ENCODE results near the gene TRIAP1.
"Not testable (repeated sequence)": the region's sequence is repeated elsewhere in the genome, so short reads cannot be mapped to it uniquely, and the experiment has no call there.

Gene TRIAP1

GRCh38 chr12:120468821-120469449 is 22.8 kb upstream of the TRIAP1 start:
- peak; percentile 49 to 51 for DNase-seq (ENCODE audit: low read depth in 2 of 2)

- no peak for DNase-seq (ENCODE audit: low read depth in 2 of 2)
Measured at GRCh38 chr12:120468325-120468820, 22.2 kb upstream of the TRIAP1 start.

- no peak for DNase-seq (ENCODE audit: low read depth in 2 of 2)
Measured at GRCh38 chr12:120467439-120467838, 21.3 kb upstream of the TRIAP1 start.

GRCh38 chr12:120466560-120467315 is 20.6 kb upstream of the TRIAP1 start:
- peak in 1 of 2 donors; percentile 24 for DNase-seq (ENCODE audit: low read depth in 2 of 2)

GRCh38 chr12:120465756-120466155 is 19.6 kb upstream of the TRIAP1 start:
- no peak for DNase-seq (ENCODE audit: low read depth in 2 of 2)

GRCh38 chr12:120463712-120464111 is 17.5 kb upstream of the TRIAP1 start:
- DNase-seq (ENCODE audit: low read depth in 2 of 2), result no peak

- DNase-seq (ENCODE audit: low read depth in 2 of 2), result no peak
Measured at GRCh38 chr12:120462099-120462640, 16.0 kb upstream of the TRIAP1 start.

- DNase-seq (ENCODE audit: low read depth in 2 of 2), result no peak
Measured at GRCh38 chr12:120460157-120460556, 14.0 kb upstream of the TRIAP1 start.

- DNase-seq (ENCODE audit: low read depth in 2 of 2), result no peak
Measured at GRCh38 chr12:120457133-120457532, 10.9 kb upstream of the TRIAP1 start.

GRCh38 chr12:120455302-120455701 is 9.1 kb upstream of the TRIAP1 start:
- no peak for DNase-seq (ENCODE audit: low read depth in 2 of 2)

GRCh38 chr12:120453977-120454376 is 7.8 kb upstream of the TRIAP1 start:
- DNase-seq (ENCODE audit: low read depth in 2 of 2), result no peak

GRCh38 chr12:120453060-120453750 is 7.0 kb upstream of the TRIAP1 start:
- DNase-seq (ENCODE audit: low read depth in 2 of 2), result no peak

- not testable (repeated sequence) for DNase-seq (ENCODE audit: low read depth in 2 of 2)
Measured at GRCh38 chr12:120452524-120452923, 6.3 kb upstream of the TRIAP1 start.

- no peak for DNase-seq (ENCODE audit: low read depth in 2 of 2)
Measured at GRCh38 chr12:120447992-120448391, 1.8 kb upstream of the TRIAP1 start.

GRCh38 chr12:120446844-120447178 is 627 bp upstream of the TRIAP1 start:
- DNase-seq (ENCODE audit: low read depth in 2 of 2), result not testable (repeated sequence)

- no peak for DNase-seq (ENCODE audit: low read depth in 2 of 2)
Measured at GRCh38 chr12:120444676-120445075, 1.5 kb downstream of the TRIAP1 start.

GRCh38 chr12:120439646-120440247 is 6.4 kb downstream of the TRIAP1 start:
- DNase-seq (ENCODE audit: low read depth in 2 of 2), result peak; percentile 48 to 67

- DNase-seq (ENCODE audit: low read depth in 2 of 2), result no peak
Measured at GRCh38 chr12:120438495-120439198, 7.5 kb downstream of the TRIAP1 start.

- peak; percentile 91 to 94 for DNase-seq (ENCODE audit: low read depth in 2 of 2)
Measured at GRCh38 chr12:120437735-120438494, 8.3 kb downstream of the TRIAP1 start, which contains the start of gene COX6A1. Gene COX6A1, plus strand, starts transcription at chr12:120438113. Its CDS starts 14 bp downstream, at chr12:120438127.

- no peak for DNase-seq (ENCODE audit: low read depth in 2 of 2)
Measured at GRCh38 chr12:120432772-120433525, 13.2 kb downstream of the TRIAP1 start.

Data from stimulated activated CD4-positive, alpha-beta T cell treated with anti-CD3 and anti-CD28 coated beads, Interleukin-1b, Interleukin-23, amount 100 ng/mL, for 4 hours (primary cell).